GM18907 (cell line): ENCODE data around the gene ADAMTSL5.

ENCODE experiments used
- ATAC-seq: cut with Tn5 transposase; IDR thresholded peaks from one replicate; pipeline ENCODE4 v1.9.1; 2021; ENCODE audit warnings: mild to moderate bottlenecking, moderate library complexity; ENCODE audit not compliant: unreplicated experiment

The ADAMTSL5 gene

DNA sequence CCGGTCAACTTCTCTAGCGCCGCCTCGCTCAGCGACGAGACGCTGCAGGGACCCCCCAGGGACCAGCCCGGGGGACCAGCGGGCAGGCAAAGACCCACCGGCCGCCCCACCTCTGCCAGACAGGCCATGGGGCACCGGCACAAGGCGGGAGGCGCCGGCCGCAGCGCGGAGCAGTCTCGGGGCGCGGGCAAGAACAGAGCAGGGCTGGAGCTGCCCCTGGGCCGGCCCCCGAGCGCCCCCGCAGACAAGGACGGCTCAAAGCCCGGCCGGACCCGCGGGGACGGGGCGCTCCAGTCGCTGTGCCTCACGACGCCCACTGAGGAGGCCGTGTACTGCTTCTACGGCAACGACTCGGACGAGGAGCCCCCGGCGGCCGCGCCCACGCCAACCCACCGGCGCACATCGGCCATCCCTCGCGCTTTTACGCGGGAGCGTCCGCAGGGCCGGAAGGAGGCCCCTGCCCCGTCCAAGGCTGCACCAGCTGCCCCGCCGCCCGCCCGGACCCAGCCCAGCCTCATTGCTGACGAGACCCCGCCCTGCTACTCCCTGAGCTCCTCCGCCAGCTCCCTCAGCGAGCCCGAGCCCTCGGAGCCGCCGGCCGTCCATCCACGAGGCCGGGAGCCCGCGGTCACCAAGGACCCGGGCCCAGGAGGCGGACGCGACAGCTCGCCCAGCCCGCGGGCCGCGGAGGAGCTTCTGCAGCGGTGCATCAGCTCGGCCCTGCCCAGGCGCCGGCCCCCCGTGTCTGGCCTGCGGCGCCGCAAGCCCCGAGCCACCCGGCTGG lies 45.1 kb downstream of the ADAMTSL5 start:
- ATAC-seq, result no peak

DNA sequence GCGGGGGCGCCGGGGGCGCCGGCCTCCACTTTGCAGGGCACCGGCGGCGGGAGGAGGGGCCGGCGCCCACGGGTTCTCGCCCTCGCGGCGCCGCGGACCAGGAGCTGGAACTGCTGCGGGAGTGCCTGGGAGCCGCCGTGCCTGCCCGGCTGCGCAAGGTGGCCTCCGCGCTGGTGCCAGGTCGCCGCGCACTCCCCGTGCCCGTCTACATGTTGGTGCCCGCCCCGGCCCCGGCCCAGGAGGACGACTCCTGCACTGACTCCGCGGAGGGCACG lies 45.7 kb downstream of the ADAMTSL5 start:
- no peak for ATAC-seq

DNA sequence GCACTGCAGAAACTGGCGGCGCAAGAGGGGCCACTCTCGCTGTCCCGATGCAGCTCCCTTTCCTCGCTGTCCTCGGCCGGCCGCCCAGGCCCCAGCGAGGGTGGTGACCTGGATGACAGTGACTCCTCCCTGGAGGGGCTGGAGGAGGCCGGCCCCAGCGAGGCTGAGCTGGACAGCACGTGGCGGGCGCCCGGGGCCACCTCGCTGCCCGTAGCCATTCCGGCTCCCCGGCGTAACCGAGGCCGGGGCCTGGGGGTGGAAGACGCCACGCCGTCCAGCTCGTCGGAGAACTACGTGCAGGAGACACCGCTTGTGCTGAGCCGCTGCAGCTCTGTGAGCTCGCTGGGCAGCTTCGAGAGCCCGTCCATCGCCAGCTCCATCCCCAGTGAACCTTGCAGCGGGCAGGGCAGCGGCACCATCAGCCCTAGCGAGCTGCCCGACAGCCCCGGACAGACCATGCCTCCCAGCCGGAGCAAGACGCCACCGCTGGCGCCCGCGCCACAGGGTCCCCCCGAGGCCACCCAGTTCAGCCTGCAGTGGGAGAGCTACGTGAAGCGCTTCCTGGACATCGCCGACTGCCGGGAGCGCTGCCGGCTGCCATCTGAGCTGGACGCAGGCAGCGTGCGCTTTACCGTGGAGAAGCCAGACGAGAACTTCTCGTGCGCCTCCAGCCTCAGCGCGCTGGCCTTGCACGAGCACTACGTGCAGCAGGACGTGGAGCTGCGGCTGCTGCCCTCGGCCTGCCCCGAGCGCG lies 46.2 kb downstream of the ADAMTSL5 start:
- no peak for ATAC-seq

DNA sequence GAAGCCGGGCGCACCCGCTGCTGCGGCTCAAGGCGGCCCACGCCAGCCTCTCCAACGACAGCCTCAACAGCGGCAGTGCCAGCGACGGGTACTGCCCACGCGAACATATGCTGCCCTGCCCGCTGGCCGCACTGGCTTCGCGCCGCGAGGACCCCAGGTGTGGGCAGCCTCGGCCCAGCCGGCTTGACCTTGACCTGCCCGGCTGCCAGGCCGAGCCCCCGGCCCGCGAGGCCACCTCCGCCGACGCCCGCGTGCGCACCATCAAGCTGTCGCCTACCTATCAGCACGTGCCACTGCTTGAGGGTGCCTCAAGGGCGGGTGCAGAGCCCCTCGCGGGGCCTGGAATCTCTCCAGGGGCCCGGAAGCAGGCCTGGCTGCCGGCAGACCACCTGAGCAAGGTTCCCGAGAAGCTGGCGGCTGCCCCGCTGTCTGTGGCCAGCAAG lies 46.8 kb downstream of the ADAMTSL5 start:
- no peak for ATAC-seq

DNA sequence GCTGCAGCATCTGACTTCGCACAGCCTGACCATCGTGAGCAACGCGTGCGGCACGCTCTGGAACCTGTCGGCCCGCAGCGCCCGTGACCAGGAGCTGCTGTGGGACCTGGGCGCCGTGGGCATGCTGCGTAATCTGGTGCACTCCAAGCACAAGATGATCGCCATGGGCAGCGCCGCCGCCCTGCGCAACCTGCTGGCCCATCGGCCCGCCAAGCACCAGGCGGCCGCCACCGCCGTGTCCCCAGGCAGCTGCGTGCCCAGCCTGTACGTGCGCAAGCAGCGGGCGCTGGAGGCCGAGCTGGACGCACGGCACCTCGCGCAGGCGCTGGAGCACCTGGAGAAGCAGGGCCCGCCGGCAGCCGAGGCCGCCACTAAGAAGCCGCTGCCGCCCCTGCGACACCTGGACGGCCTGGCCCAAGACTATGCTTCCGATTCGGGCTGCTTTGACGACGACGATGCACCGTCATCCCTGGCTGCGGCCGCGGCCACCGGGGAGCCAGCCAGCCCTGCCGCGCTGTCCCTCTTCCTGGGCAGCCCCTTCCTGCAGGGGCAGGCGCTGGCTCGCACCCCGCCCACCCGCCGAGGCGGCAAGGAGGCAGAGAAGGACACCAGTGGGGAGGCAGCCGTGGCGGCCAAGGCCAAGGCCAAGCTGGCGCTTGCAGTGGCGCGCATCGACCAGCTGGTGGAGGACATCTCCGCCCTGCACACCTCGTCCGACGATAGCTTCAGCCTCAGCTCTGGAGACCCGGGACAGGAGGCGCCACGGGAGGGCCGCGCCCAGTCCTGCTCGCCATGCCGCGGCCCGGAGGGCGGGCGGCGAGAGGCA lies 47.4 kb downstream of the ADAMTSL5 start:
- no peak for ATAC-seq

DNA sequence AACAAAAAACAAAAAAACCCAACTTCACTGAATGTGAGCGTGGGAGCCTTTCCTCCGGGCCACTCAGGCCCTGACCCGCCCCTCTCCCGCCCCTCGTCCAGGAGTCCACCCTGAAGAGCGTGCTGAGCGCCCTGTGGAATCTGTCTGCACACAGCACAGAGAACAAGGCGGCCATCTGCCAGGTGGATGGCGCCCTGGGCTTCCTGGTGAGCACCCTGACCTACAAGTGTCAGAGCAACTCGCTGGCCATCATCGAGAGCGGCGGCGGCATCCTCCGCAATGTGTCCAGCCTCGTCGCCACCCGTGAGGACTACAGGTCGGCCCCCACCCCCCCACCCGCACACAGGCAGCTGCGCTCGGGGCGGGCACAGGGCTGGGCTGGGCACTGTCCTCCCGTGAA lies 51.0 kb downstream of the ADAMTSL5 start:
- no peak for ATAC-seq

DNA sequence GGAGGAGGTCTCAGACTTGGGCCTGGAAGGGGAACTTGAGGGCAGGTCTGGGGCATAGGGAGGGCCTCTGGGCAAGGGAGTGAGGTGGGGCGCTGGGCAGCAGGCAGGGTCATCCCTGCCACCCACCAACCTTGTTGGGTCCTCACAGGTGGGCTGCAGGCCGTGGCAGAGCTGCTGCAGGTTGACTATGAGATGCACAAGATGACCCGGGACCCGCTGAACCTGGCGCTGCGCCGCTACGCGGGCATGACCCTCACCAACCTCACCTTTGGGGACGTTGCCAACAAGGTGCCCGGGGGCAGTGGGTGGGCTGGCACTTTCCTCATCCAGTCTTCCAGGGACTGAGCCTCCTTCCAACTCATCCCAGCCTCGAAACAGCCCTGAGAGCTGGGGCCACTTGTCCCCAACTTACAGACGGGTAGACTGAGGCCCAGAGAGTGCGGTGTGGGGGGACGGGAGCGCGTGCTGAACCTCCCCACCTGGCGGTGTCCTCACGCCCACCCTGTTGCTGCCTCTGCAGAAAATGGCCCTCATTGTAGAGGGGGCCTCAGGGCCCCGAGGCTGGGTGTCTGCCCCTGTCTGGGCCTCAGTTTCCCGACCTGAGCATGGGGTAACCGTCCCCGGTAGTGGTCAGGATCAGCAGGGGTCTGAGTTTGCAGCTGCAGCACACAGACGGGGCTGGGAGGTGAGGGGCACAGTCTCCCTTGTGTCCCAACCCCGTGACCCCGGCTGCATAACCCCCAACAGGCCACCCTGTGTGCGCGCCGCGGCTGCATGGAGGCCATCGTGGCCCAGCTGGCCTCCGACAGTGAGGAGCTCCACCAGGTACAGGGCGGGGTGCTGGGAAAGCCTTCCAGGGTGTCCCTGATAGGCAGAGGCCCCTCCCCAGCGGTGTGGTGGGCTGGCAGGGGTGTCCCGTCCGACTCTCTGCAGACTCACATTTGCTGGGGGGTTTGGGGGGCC lies 52.5 kb downstream of the ADAMTSL5 start:
- ATAC-seq, result no peak

DNA sequence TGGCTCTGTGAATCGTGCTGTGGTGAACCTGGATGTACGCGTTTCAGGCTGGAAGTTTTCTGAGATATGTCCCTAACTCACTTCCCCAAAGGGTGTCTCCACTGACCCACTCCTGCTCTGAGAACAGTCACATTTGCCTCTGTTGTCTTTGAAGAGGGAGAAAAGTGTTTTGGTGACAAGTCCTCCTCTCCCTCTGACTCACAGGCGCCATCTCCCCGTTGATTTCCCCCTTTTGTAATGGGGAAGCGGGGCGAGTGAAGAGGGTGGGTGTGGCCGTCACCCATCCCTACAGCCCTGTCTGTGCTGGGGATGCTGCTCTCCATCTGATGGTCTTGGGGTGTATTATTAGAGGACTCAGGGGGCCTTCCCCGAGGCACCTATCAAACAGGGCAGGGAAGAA lies 53.3 kb downstream of the ADAMTSL5 start:
- no peak for ATAC-seq

DNA sequence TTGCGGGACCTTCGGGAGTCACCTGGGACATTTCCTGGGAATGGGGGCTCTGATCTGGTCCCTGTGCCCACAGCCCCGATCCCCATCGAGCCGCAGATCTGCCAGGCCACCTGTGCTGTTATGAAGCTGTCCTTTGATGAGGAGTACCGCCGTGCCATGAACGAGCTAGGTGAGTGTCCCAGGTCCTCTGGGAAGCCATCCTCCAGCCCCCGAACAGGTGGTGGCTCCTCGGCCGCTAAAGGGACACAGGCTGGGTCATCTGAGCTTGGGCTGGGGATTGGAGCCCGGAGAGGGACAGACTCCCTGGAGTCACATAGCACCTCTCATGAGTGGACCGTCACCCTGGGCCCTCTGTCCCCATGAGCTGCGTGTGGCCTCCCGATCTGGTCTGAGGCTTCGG lies 54.9 kb downstream of the ADAMTSL5 start:
- ATAC-seq, result no peak

DNA sequence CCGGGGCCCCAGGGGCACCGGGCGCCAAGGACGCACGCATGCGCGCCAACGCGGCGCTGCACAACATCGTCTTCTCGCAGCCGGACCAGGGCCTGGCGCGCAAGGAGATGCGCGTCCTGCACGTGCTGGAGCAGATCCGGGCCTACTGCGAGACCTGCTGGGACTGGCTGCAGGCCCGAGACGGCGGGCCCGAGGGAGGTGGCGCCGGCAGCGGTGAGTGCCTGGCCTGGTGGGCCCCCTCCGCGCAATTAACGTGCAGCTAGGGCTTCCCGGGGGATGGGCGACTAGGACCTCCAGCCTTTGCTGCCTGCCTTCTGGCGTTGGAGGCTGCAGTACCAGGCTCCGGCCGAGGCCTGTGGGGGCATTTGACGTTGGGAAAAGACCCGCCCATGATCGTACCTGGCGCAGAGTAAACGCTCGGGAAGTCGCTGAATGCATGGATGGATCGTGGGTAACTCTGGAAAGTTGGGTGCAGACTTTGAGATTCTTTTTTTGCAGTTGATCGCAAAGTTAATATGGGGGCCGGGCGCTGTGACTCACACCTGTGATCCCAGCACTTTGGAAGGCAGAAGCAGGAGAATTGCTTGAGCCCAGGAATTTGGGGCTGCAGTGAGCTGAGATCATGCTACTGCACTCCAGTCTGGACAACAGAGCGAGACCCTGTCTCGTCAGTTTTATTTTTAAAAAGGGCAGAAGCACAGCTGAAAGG lies 55.6 kb downstream of the ADAMTSL5 start:
- ATAC-seq, result no peak

DNA sequence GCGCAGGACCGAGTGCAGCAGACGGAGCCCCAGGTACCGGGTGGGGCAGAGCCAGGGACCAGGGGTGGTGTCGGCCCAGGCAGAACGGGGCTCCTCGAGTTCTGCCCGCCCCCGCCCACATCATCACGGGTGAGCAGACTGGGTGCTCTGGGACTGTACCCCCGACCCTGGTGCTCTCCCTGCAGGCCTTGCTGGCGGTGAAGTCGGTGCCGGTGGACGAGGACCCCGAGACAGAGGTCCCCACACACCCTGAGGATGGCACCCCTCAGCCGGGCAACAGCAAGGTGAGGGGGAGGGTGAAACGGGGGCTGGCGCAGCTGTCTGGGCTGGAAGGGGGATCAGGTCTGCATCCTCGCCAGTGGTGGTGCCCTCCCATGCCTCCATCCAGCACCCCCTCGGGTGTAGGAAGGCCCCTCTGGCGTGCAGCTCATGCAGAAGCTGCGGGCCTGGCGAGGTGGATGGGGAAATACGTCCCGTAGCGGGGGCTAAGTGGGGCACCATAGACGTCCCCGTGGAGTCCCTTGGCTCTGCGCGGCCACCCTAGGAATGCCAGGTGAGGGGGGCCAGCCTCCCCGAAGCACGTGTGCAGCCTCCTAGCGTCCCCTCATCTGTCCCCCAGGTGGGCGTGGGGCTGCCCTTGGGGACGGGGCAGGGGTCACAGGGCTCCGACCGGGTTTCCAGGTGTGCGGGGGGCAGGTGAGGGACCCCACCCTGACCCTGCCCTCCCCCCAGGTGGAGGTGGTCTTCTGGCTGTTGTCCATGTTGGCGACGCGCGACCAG lies 56.5 kb downstream of the ADAMTSL5 start:
- ATAC-seq, result no peak

DNA sequence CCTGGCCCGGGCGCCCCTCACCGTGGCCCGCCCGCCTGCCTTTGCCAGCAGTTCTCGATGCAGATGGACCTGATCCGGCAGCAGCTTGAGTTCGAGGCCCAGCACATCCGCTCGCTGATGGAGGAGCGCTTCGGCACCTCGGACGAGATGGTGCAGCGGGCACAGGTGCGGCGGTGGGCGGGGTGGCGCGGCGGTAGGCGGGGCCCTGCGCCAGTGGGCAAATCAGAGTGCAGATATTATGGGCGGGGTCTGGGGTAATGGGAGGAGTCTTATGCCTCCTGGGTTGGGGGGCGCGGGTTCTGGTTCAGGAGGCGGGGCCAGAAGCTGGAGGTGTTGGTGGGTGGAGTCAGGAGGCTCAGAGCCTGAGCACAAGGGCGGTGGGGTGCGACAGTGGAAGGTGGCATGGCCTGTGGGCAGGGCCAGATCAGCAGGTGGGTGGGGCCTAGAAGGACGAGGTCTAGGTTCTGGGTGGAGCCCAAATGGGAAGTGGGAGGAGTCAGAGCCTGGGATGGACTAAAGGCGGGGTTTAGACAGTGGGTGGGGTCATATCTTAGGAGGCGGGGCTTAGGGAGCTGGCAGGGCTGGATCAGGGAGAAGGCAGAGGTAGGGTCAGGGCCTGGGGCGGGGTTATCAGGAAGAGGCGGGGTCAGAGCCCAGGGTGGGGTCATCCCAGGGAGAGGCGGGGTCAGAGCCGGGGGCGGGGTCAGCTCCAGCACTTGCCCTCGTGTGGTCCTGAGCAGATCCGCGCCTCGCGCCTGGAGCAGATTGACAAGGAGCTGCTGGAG lies 57.3 kb downstream of the ADAMTSL5 start:
- ATAC-seq, result no peak
